Measurements from ENCODE around the gene NSMF.

DNA sequence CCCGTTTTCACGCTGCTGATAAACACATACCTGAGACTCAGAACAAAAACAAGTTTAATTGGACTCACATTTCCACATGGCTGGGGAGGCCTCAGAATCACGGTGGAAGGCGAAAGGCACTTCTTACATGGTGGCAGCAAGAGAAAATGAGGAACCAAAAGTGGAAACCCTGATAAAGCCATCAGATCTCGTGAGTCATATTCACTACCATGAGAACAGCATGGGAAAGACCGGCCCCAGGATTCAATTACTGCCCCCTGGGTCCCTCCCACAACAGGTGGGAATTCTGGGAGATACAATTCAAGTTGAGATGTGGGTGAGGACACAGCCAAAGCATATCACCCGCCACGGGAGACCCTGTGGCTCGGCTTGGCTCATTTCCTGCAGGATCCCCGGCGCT, 56.4 kb downstream of the NSMF start:
- no peak for TF ChIP-seq SMC3 (IDR thresholded peaks at IDR 0.05; ENCODE audit: low read depth, low read length)
- TF ChIP-seq, protein P1, sequence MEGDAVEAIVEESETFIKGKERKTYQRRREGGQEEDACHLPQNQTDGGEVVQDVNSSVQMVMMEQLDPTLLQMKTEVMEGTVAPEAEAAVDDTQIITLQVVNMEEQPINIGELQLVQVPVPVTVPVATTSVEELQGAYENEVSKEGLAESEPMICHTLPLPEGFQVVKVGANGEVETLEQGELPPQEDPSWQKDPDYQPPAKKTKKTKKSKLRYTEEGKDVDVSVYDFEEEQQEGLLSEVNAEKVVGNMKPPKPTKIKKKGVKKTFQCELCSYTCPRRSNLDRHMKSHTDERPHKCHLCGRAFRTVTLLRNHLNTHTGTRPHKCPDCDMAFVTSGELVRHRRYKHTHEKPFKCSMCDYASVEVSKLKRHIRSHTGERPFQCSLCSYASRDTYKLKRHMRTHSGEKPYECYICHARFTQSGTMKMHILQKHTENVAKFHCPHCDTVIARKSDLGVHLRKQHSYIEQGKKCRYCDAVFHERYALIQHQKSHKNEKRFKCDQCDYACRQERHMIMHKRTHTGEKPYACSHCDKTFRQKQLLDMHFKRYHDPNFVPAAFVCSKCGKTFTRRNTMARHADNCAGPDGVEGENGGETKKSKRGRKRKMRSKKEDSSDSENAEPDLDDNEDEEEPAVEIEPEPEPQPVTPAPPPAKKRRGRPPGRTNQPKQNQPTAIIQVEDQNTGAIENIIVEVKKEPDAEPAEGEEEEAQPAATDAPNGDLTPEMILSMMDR (conservative IDR thresholded peaks at IDR 0.05; ENCODE audit: low read depth, low read length), result no peak
- no peak for TF ChIP-seq CHD1 (IDR thresholded peaks at IDR 0.05; ENCODE audit: low read depth, low read length)
- TF ChIP-seq NFE2L2 (IDR thresholded peaks at IDR 0.05; ENCODE audit: low read depth, low read length), result no peak
- no peak for TF ChIP-seq POLR2A (IDR thresholded peaks at IDR 0.05; ENCODE audit: low read depth, low read length)

Measured in IMR-90 (cell line).